B cell (primary cell): ENCODE measurements around the gene PLXDC1. TPM values are rescaled to one million over a fixed set of nuclear protein-coding genes. Genes with fewer than 3 reads are reported as not detected.

Experiments used
- ATAC-seq: fragments of 200-7000 bp; cut with Tn5 transposase; one replicate; pipeline ENCODE4 v1.10.0; 2021; ENCODE audit warnings: low read depth, mild to moderate bottlenecking, moderate number of reproducible peaks, moderate library complexity
- CTCF ChIA-PET: fragments of 350-600 bp; sonication (Branson Sonifier 250); formaldehyde crosslinking; loops from one replicate; lab custom pipeline; 2021; ENCODE audit warnings: antibody characterized with exemption, inconsistent platforms; lab: Charles Lee
- POLR2A ChIA-PET: fragments of 350-600 bp; sonication (Branson Sonifier 250); formaldehyde crosslinking; loops from one replicate; lab custom pipeline; 2021; ENCODE audit warnings: antibody characterized with exemption; lab: Charles Lee
- DNase-seq: peaks from one replicate; pipeline ENCODE4 v3.0.0; 2013
- H2AFZ ChIP-seq: 2 replicates; pipeline ENCODE4 v1.6.1; 2012; ENCODE audit warnings: mild to moderate bottlenecking, low read depth, low read length; ENCODE audit not compliant: insufficient read depth, poor library complexity, severe bottlenecking
- H3K27ac ChIP-seq, 2 donors: 1 replicate in 1 of 2; 2 replicates in 1 of 2; pipeline ENCODE4 v1.5.1; 2012 to 2013; ENCODE audit warnings: low read length in 2 of 2, mild to moderate bottlenecking in 2 of 2, moderate library complexity in 1 of 2
- H3K27me3 ChIP-seq, 4 experiments: fragments of 200-600 bp in 1 of 4; sonication (generic) in 1 of 4; replicated peaks in 1 of 4; 1 replicate in 2 of 4; 2 replicates in 2 of 4; pipeline versions ENCODE4 v1.6.1 to v1.7.0; 2013 to 2016; ENCODE audit warnings: low read length in 3 of 4, mild to moderate bottlenecking in 2 of 4, mixed read lengths in 1 of 4, moderate library complexity in 1 of 4; ENCODE audit not compliant: insufficient read depth in 4 of 4, control insufficient read depth in 3 of 4; ENCODE audit errors: control extremely low read depth in 1 of 4
- H3K36me3 ChIP-seq, 2 experiments: replicated peaks in 1 of 2; 1 replicate in 1 of 2; 2 replicates in 1 of 2; pipeline versions ENCODE4 v1.6.1 to v1.7.1; 2013; ENCODE audit warnings: low read length in 1 of 2; ENCODE audit not compliant: insufficient read depth in 2 of 2, control insufficient read depth in 1 of 2; ENCODE audit errors: control extremely low read depth in 1 of 2, extremely low read depth in 1 of 2
- H3K4me1 ChIP-seq, 2 donors: fragments of 200-600 bp in 1 of 2; sonication (generic) in 1 of 2; 1 replicate in 1 of 2; 2 replicates in 1 of 2; pipeline versions ENCODE4 v1.5.1 to v1.6.1; 2013 to 2017; ENCODE audit warnings: low read length in 2 of 2; ENCODE audit not compliant: control insufficient read depth in 2 of 2, insufficient read depth in 2 of 2
- H3K4me2 ChIP-seq: replicated peaks from 2 replicates; pipeline ENCODE3; 2012; ENCODE audit warnings: mild to moderate bottlenecking, low read depth, low read length; ENCODE audit not compliant: poor library complexity, severe bottlenecking
- H3K4me3 ChIP-seq, 5 experiments: fragments of 200-600 bp in 1 of 5; sonication (generic) in 1 of 5; 1 replicate in 3 of 5; 2 replicates in 2 of 5; pipeline versions ENCODE4 v1.5.1 to v1.7.0; 2011 to 2016; ENCODE audit warnings: low read length in 4 of 5, mild to moderate bottlenecking in 4 of 5, low read depth in 2 of 5, control low read depth in 1 of 5, moderate library complexity in 1 of 5; ENCODE audit not compliant: insufficient read depth in 1 of 5; ENCODE audit errors: control extremely low read depth in 1 of 5, extremely low read depth in 1 of 5
- H3K79me2 ChIP-seq: fragments of 200-600 bp; sonication (generic); one replicate; pipeline ENCODE4 v1.6.0; 2016; ENCODE audit warnings: low read length; ENCODE audit not compliant: control insufficient read depth, insufficient read depth
- H3K9ac ChIP-seq: fragments of 200-600 bp; sonication (generic); 2 replicates; pipeline ENCODE4 v1.6.1; 2017; ENCODE audit warnings: mild to moderate bottlenecking, low read length, moderate library complexity
- H3K9me3 ChIP-seq, 3 donors: one replicate each; pipeline versions ENCODE4 v1.6.1 to v1.7.1; 2013; ENCODE audit warnings: low read length in 2 of 3; ENCODE audit not compliant: control insufficient read depth in 2 of 3, insufficient read depth in 1 of 3; ENCODE audit errors: control extremely low read depth in 1 of 3
- H4K20me1 ChIP-seq: 2 replicates; pipeline ENCODE4 v1.6.0; 2012; ENCODE audit warnings: mild to moderate bottlenecking, low read length; ENCODE audit not compliant: insufficient read depth, control insufficient read depth, poor library complexity, severe bottlenecking
- H3K27ac Mint-ChIP-seq: one replicate; pipeline ENCODE4 v1.8.0; 2021; ENCODE audit warnings: mixed read lengths
- H3K27me3 Mint-ChIP-seq: one replicate; pipeline ENCODE4 v1.8.0; 2021; ENCODE audit warnings: mixed read lengths
- H3K4me1 Mint-ChIP-seq: one replicate; pipeline ENCODE4 v1.8.0; 2021; ENCODE audit warnings: mixed read lengths
- H3K4me3 Mint-ChIP-seq: one replicate; pipeline ENCODE4 v1.8.0; 2021; ENCODE audit warnings: mixed read lengths
- H3K9me3 Mint-ChIP-seq: one replicate; pipeline ENCODE4 v1.8.0; 2022; ENCODE audit warnings: mixed read lengths; ENCODE audit not compliant: insufficient read depth
- CTCF ChIP-seq: fragments of 200-600 bp; IDR thresholded peaks from one replicate; pipeline ENCODE4 v1.8.0; 2022; ENCODE audit warnings: antibody characterized with exemption, mild to moderate bottlenecking
- EZH2 ChIP-seq: IDR thresholded peaks from 2 replicates; pipeline ENCODE4 v1.6.1; 2012; ENCODE audit warnings: borderline replicate concordance, low read depth, mild to moderate bottlenecking, moderate library complexity, low read length; ENCODE audit not compliant: insufficient read depth, poor library complexity, severe bottlenecking
- WGBS: methylation state at CpG from one replicate; pipeline ENCODE4 v1.1.5; 2013; ENCODE audit warnings: missing lambda C conversion rate; ENCODE audit not compliant: insufficient coverage; 5-methylcytosine and 5-hydroxymethylcytosine counted together
- intact Hi-C: fragments of 100-400 bp; cut with micrococcal nuclease; formaldehyde crosslinking; loops from one replicate; pipeline ENCODE4 v1.10.0; 2022
- polyA minus RNA-seq: library from RNA; depleted of rRNA, polyadenylated mRNA; stranded (reverse); fragments of >200 nt; gene quantifications from 2 replicates; pipeline ENCODE4 v1.2.3, GENCODE V29; 2012
- polyA plus RNA-seq: library from polyadenylated mRNA; depleted of rRNA; stranded (reverse); fragments of >200 nt; gene quantifications from 2 replicates; pipeline ENCODE4 v1.2.3, GENCODE V29; 2012
- total RNA-seq, 2 donors: library from RNA; stranded (reverse); fragments of 120-200 nt in 1 of 2; gene quantifications; 1 replicate in 1 of 2; 2 replicates in 1 of 2; pipeline versions ENCODE4 v1.2.3 to v1.2.4, GENCODE V29; 2013 to 2022

PLXDC1 gene
- total RNA-seq (not detected in 2 replicates), polyA plus RNA-seq (0.69 and 3.1 TPM in 2 replicates), polyA minus RNA-seq (0.34 and 11.3 TPM in 2 replicates)
- total RNA-seq (2013), result 0.16 TPM

GRCh38 chr17:39151150-39151942 is at the start of gene PLXDC1:
TSS of gene PLXDC1 (minus strand) at chr17:39151637. CDS start at chr17:39151437, 200 bp downstream.
- intact Hi-C loops, result loop anchor here (5.0 kb wide), 5 partner anchors 34 to 799 kb away; partner anchors contain the start of genes CACNB1, RPL23 and SOCS7
- peak within 1 kb of the TSS; percentile 64 for H2AFZ ChIP-seq
- TF ChIP-seq EZH2 (peak; percentile 44), CTCF (no peak)
- ATAC-seq (no peak), DNase-seq (peak; percentile 41)
- no peak within 1 kb of the TSS for H3K27ac Mint-ChIP-seq
- no peak within 1 kb of the TSS for H3K9ac ChIP-seq
- no peak within 1 kb of the TSS for H3K27ac ChIP-seq
- H3K4me3 ChIP-seq, result peak within 1 kb of the TSS in 3 of 5 experiments; percentile 26 to 82 (median 62)
- H3K4me1 ChIP-seq, result peaks cover 25 to 34% of the 10 kb centered on the region in 2 donors
- no peaks in the 10 kb centered on the region for H3K79me2 ChIP-seq
- no peaks in the 10 kb centered on the region for H3K9me3 Mint-ChIP-seq
- ChIA-PET CTCF (interaction anchor here (0.7 to 7.8 kb wide), 8 partner anchors 14 to 313 kb away, joined by 3 to 259 read pairs (median 10); partner anchors contain the start of gene ARL5C), POLR2A (interaction anchor here (0.6 to 0.7 kb wide), 2 partner anchors 172 to 282 kb away, joined by 3 to 5 read pairs; partner anchors contain the start of gene LASP1)
- no peaks in the 10 kb centered on the region for H4K20me1 ChIP-seq
- 1% methylated on average over 44 of the region's 68 CpGs for WGBS
- peaks cover 30% of the 10 kb centered on the region for H3K4me1 Mint-ChIP-seq
- peak within 1 kb of the TSS; percentile 94 for H3K4me3 Mint-ChIP-seq
- no peaks in the 10 kb centered on the region for H3K9me3 ChIP-seq
- H3K27me3 ChIP-seq, result peaks cover 0 to 35% (median 17%) of the 10 kb centered on the region in 4 experiments
- peaks cover 38% of the 10 kb centered on the region for H3K27me3 Mint-ChIP-seq
- peak within 1 kb of the TSS; percentile 93 for H3K4me2 ChIP-seq
- no peaks in the 10 kb centered on the region for H3K36me3 ChIP-seq
